ENCODE results near the gene PCSK7. TPM values are rescaled to one million over a fixed set of nuclear protein-coding genes. Genes with fewer than 3 reads are reported as not detected.

The PCSK7 gene
- total RNA-seq, 2 donors from 2014 or later, result 111 to 195 TPM

- H3K4me1 ChIP-seq, result peaks cover 28% of the 10 kb centered on the region
- TF ChIP-seq, protein P1, sequence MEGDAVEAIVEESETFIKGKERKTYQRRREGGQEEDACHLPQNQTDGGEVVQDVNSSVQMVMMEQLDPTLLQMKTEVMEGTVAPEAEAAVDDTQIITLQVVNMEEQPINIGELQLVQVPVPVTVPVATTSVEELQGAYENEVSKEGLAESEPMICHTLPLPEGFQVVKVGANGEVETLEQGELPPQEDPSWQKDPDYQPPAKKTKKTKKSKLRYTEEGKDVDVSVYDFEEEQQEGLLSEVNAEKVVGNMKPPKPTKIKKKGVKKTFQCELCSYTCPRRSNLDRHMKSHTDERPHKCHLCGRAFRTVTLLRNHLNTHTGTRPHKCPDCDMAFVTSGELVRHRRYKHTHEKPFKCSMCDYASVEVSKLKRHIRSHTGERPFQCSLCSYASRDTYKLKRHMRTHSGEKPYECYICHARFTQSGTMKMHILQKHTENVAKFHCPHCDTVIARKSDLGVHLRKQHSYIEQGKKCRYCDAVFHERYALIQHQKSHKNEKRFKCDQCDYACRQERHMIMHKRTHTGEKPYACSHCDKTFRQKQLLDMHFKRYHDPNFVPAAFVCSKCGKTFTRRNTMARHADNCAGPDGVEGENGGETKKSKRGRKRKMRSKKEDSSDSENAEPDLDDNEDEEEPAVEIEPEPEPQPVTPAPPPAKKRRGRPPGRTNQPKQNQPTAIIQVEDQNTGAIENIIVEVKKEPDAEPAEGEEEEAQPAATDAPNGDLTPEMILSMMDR (IDR thresholded peaks at IDR 0.05), result no peak
- H3K9me3 ChIP-seq, result no peaks in the 10 kb centered on the region
- H3K27ac ChIP-seq, result peak overlapping the region; percentile 67
- DNase-seq, result no peak
- H3K27me3 ChIP-seq, result no peaks in the 10 kb centered on the region
- peak overlapping the region; percentile 13 to 56 for H3K9ac ChIP-seq (ENCODE audit: low read depth in 2 of 2, low read length in 2 of 2)
- H3K36me3 ChIP-seq, result peaks cover 30% of the 10 kb centered on the region
- no peak overlapping the region for H3K4me3 ChIP-seq
- intact Hi-C loops (cut with DNase I), result loop anchor here (10.0 kb wide), 2 partner anchors 116 to 346 kb away; no protein-coding TSS in a partner anchor
Measured at GRCh38 chr11:117220999-117221774, 10.7 kb downstream of the PCSK7 start.

DNA sequence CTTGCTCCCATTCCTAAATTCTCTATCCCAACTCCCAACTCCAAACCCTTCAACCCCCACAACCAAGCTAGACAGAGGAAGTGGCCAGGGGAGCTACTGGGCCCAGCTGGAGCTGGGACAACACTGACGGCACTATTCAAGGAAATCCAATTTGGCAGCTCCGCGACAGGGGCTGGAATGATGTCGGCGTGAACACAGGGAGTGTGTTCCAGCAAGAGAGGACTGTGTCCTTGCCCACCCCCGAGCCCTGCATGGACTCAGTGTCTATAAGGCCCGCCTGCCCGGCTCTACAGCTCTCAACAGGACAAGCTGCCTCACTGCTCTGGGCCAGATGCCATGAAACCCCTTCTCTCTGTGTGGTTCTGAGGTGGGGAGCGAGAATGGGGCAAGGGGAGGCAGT lies 11.3 kb downstream of the PCSK7 start:
- Histone ChIP-seq H3K27ac (peak overlapping the region; percentile 67), H3K9me3 (no peaks in the 10 kb centered on the region), H3K4me1 (peaks cover 26% of the 10 kb centered on the region), H3K27me3 (no peaks in the 10 kb centered on the region), H3K4me3 (no peak overlapping the region), H3K9ac (ENCODE audit: low read depth in 2 of 2, low read length in 2 of 2) (peak overlapping the region in 1 of 2 donors; percentile 31), H3K36me3 (peaks cover 30% of the 10 kb centered on the region)
- intact Hi-C loops (cut with DNase I), result loop anchor here (10.0 kb wide), 2 partner anchors 116 to 346 kb away; no protein-coding TSS in a partner anchor
- TF ChIP-seq, protein P1 (IDR thresholded peaks at IDR 0.05), result no peak
- DNase-seq, result no peak

DNA sequence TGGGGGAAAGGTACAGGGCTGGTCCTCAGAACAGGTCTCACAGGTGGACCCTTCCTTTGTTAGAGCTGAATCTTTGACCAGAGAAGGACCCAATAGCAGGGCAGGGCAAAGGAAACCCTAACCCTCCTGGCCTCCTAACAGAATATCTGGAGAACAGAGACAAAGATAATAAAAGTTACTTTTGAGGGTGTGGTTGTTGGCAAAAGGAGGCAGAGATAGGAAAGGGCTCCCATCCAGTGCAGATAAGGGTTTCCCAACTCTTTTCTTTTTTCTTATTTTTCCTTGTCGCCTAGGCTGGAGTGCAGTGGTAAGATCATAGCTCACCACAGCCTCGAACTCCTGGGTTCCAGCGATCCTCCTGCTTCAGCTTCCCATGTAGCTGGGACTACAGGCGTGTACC lies 11.9 kb downstream of the PCSK7 start:
- DNase-seq, result no peak
- Histone ChIP-seq H3K9ac (ENCODE audit: low read depth in 2 of 2, low read length in 2 of 2) (peak overlapping the region in 1 of 2 donors; percentile 31), H3K4me1 (peaks cover 20% of the 10 kb centered on the region), H3K4me3 (no peak overlapping the region), H3K36me3 (peaks cover 30% of the 10 kb centered on the region), H3K9me3 (no peaks in the 10 kb centered on the region), H3K27ac (peak overlapping the region; percentile 67), H3K27me3 (no peaks in the 10 kb centered on the region)
- intact Hi-C loops (cut with DNase I), result loop anchor here (10.0 kb wide), 2 partner anchors 115 to 345 kb away; no protein-coding TSS in a partner anchor
- TF ChIP-seq, protein P1 (IDR thresholded peaks at IDR 0.05), result no peak

DNA sequence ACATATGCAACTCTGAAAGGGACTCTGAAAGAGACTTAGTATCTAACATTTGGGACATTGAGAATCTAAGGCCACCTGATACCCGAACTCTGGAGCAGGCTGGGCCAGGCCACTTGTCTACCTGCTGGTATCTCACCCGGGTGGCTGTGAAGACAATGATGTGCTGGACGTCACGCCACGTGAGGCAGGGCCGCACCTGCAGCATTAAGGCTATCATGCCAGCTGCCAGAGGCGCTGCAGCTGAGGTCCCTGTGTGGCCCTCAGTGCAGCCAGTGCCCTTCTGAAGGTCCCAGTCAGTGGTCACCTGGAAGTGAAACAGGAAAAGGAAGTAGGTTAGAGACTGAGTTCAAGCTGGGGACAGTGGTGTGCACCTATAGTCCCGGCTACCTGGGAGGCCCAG lies 12.4 kb downstream of the PCSK7 start:
- peaks cover 33% of the 10 kb centered on the region for H3K36me3 ChIP-seq
- TF ChIP-seq, protein P1 (IDR thresholded peaks at IDR 0.05), result no peak
- H3K27me3 ChIP-seq, result no peaks in the 10 kb centered on the region
- H3K27ac ChIP-seq, result peak overlapping the region; percentile 67
- H3K4me1 ChIP-seq, result peaks cover 20% of the 10 kb centered on the region
- H3K9me3 ChIP-seq, result no peaks in the 10 kb centered on the region
- intact Hi-C loops (cut with DNase I), result no loop called here
- peak overlapping the region in 1 of 2 donors; percentile 13 for H3K9ac ChIP-seq (ENCODE audit: low read depth in 2 of 2, low read length in 2 of 2)
- no peak overlapping the region for H3K4me3 ChIP-seq
- no peak for DNase-seq

DNA sequence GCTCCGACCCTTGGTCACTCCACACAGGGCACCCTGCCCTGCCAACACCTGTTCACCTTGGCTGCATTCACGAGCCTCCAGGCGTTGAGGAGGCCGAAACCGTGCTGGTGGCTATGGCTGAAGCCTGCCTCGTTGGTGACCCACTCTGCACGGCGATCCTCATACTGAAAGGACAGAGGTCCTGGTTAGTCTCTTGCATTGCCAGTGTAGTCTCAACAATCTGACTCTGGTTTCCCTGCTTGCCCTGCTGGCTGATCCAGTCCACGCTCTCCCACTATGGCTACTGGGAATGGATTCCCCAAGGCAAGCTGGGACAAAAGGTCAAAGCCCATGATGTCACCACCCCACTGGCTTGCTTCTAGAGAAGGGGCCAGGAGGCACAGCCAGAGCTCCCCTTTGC lies 12.9 kb downstream of the PCSK7 start:
- Histone ChIP-seq H3K4me3 (no peak overlapping the region), H3K9ac (ENCODE audit: low read depth in 2 of 2, low read length in 2 of 2) (peak overlapping the region in 1 of 2 donors; percentile 13), H3K4me1 (peaks cover 20% of the 10 kb centered on the region), H3K27me3 (no peaks in the 10 kb centered on the region), H3K9me3 (no peaks in the 10 kb centered on the region), H3K36me3 (peaks cover 37% of the 10 kb centered on the region), H3K27ac (peak overlapping the region; percentile 67)
- DNase-seq, result no peak
- intact Hi-C loops (cut with DNase I), result no loop called here
- TF ChIP-seq, protein P1 (IDR thresholded peaks at IDR 0.05), result no peak

All from colonic mucosa (tissue), 4 donors.